ENCODE data around the gene TTLL3.

GRCh38 chr3:9820946-9821345 lies 10.9 kb downstream of the TTLL3 start:
- TF ChIP-seq POLR2A (IDR thresholded peaks at IDR 0.05), result no peak
- peak in 1 of 7 experiments; percentile 15 for TF ChIP-seq CTCF (IDR thresholded peaks at IDR 0.05)

Measured in body of pancreas (tissue), 4 donors.